ENCODE results near the gene RTN4RL1. TPM values are rescaled to one million over a fixed set of nuclear protein-coding genes. Genes with fewer than 3 reads are reported as not detected.

RTN4RL1 gene
- total and polyA plus RNA-seq, 9 of the 15 experiments (the other 6 are each of a cell fraction or from before 2014, with no cell fraction given): 0.04 to 0.06 (median 0.04) TPM; not detected in 5

DNA sequence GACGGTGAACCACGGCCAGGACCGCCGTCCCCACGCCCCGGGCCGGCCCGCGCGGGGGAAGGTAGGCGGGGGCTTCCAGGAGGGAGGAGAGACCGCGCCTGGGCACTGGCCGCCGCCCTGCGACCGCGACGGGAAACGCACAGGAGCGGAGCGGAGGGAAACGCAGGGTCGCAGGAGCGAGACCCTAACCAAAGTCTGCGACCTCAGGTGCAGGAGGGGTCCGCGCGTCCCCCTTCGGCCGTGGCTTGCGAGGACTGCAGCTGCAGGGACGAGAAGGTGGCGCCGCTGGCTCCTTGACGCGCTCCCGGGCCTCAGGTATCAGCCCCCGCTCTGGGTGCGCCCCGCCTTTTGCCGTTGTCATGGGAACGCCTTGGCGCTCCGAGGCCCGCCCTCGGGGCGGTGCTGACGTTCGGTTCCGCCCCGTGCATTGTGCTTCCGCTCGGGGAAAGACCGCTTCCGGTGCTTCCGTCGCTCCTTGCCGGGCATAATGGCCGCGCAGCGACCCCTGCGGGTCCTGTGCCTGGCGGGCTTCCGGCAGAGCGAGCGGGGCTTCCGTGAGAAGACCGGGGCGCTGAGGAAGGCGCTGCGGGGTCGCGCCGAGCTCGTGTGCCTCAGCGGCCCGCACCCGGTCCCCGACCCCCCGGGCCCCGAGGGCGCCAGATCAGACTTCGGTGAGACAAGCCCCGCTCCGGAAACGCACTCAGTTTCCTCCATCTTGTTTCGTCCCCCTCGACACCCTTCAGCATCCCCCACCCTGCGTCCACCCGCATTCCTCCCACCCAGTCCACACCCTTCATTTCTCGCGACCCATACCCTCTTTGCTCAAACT is 16.6 kb upstream of the RTN4RL1 start, which contains the start of gene OVCA2 (continued):
- TF ChIP-seq SAFB2 (IDR thresholded peaks at IDR 0.05; ENCODE audit: borderline replicate concordance, low read depth, low read length, severe bottlenecking) (no peak), HNRNPLL (IDR thresholded peaks at IDR 0.05; ENCODE audit: low read depth, low read length, poor library complexity, severe bottlenecking) (no peak), NBN (IDR thresholded peaks at IDR 0.05; ENCODE audit: low read depth) (no peak), GATA2 (CRISPR knock-in tag; IDR thresholded peaks at IDR 0.05) (no peak), XRCC4 (IDR thresholded peaks at IDR 0.05; ENCODE audit: extremely low read depth, insufficient read depth, insufficient read length) (no peak), SMARCB1 (IDR thresholded peaks at IDR 0.05; ENCODE audit: insufficient read length, low read depth) (no peak), ARNT (IDR thresholded peaks at IDR 0.05) (no peak), NFYB (IDR thresholded peaks at IDR 0.05; ENCODE audit: extremely low read depth, insufficient read length) (no peak), NONO (IDR thresholded peaks at IDR 0.05; ENCODE audit: low read depth in 2 of 2, low read length in 1 of 2) (peak; percentile 47 to 81; a peak in 2 of 4 replicates), CREB1 (IDR thresholded peaks at IDR 0.05) (peak; percentile 66), CREB1 (CRISPR knock-in tag; IDR thresholded peaks at IDR 0.05) (peak; percentile 62), ZNF699 (CRISPR knock-in tag; IDR thresholded peaks at IDR 0.05; ENCODE audit: insufficient replicate concordance) (no peak), FOXA3 (CRISPR knock-in tag; conservative IDR thresholded peaks at IDR 0.05 in 1 of 2, IDR thresholded peaks at IDR 0.05 in 1 of 2) (no peak), NR4A1 (CRISPR knock-in tag; IDR thresholded peaks at IDR 0.05) (no peak), NR4A1 (tag; IDR thresholded peaks at IDR 0.05) (no peak), ZNF165 (CRISPR knock-in tag; IDR thresholded peaks at IDR 0.05; ENCODE audit: borderline replicate concordance) (no peak), ZNF347 (CRISPR knock-in tag; IDR thresholded peaks at IDR 0.05; ENCODE audit: low read depth) (no peak)
- TF ChIP-seq, protein P1, sequence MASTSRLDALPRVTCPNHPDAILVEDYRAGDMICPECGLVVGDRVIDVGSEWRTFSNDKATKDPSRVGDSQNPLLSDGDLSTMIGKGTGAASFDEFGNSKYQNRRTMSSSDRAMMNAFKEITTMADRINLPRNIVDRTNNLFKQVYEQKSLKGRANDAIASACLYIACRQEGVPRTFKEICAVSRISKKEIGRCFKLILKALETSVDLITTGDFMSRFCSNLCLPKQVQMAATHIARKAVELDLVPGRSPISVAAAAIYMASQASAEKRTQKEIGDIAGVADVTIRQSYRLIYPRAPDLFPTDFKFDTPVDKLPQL (IDR thresholded peaks at IDR 0.05; ENCODE audit: extremely low read depth, insufficient read length): no peak
- TF ChIP-seq, protein P2, sequence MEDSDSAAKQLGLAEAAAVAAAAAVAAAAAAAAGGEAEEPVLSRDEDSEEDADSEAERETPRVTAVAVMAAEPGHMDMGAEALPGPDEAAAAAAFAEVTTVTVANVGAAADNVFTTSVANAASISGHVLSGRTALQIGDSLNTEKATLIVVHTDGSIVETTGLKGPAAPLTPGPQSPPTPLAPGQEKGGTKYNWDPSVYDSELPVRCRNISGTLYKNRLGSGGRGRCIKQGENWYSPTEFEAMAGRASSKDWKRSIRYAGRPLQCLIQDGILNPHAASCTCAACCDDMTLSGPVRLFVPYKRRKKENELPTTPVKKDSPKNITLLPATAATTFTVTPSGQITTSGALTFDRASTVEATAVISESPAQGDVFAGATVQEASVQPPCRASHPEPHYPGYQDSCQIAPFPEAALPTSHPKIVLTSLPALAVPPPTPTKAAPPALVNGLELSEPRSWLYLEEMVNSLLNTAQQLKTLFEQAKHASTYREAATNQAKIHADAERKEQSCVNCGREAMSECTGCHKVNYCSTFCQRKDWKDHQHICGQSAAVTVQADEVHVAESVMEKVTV (CRISPR knock-in tag; IDR thresholded peaks at IDR 0.05): no peak
- TF ChIP-seq, protein P3, sequence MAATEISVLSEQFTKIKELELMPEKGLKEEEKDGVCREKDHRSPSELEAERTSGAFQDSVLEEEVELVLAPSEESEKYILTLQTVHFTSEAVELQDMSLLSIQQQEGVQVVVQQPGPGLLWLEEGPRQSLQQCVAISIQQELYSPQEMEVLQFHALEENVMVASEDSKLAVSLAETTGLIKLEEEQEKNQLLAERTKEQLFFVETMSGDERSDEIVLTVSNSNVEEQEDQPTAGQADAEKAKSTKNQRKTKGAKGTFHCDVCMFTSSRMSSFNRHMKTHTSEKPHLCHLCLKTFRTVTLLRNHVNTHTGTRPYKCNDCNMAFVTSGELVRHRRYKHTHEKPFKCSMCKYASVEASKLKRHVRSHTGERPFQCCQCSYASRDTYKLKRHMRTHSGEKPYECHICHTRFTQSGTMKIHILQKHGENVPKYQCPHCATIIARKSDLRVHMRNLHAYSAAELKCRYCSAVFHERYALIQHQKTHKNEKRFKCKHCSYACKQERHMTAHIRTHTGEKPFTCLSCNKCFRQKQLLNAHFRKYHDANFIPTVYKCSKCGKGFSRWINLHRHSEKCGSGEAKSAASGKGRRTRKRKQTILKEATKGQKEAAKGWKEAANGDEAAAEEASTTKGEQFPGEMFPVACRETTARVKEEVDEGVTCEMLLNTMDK (IDR thresholded peaks at IDR 0.05; ENCODE audit: borderline replicate concordance, insufficient read depth, low read depth, low read length, poor library complexity, severe bottlenecking): peak; percentile 67
- TF ChIP-seq, protein P4, sequence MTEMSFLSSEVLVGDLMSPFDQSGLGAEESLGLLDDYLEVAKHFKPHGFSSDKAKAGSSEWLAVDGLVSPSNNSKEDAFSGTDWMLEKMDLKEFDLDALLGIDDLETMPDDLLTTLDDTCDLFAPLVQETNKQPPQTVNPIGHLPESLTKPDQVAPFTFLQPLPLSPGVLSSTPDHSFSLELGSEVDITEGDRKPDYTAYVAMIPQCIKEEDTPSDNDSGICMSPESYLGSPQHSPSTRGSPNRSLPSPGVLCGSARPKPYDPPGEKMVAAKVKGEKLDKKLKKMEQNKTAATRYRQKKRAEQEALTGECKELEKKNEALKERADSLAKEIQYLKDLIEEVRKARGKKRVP (CRISPR knock-in tag; IDR thresholded peaks at IDR 0.05): no peak
